Choroid plexus epithelial cell (primary cell): ENCODE data around the gene B4GALT1.

Source experiments
- DNase-seq: peaks from one replicate; pipeline ENCODE4 v3.0.0-alpha.2; 2010; ENCODE audit warnings: low read depth
- H3K4me3 ChIP-seq: 2 replicates; pipeline ENCODE4 v1.5.1; 2011; ENCODE audit warnings: low read depth, mild to moderate bottlenecking, control low read depth, low read length, moderate library complexity
- CTCF ChIP-seq: conservative IDR thresholded peaks from 2 replicates; pipeline ENCODE4 v1.5.1; 2011; ENCODE audit warnings: low read depth, mild to moderate bottlenecking, control low read depth, inconsistent platforms, low read length, moderate library complexity

The B4GALT1 gene

DNA sequence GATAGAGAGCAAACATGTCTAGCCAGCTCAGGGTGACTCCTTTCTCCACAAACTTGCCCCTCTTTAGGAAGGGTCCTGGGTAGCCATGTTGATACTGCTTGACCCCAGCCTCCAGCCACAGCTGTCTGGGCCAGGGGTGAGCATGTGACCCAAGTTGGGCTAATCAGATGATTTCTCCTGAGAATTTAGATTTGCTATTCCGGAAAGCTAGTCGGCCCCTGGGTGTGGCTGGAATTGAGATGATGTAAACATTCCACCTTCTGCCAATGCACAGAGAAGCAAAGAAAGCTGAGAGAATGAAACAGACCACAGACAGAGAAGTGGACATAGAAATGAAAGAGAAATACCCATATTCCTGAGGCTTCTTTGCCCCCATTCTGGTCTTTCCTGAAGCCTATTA is 17.8 kb upstream of the B4GALT1 start:
- DNase-seq: peak; percentile 45
- no peak overlapping the region for H3K4me3 ChIP-seq
- TF ChIP-seq CTCF: no peak

DNA sequence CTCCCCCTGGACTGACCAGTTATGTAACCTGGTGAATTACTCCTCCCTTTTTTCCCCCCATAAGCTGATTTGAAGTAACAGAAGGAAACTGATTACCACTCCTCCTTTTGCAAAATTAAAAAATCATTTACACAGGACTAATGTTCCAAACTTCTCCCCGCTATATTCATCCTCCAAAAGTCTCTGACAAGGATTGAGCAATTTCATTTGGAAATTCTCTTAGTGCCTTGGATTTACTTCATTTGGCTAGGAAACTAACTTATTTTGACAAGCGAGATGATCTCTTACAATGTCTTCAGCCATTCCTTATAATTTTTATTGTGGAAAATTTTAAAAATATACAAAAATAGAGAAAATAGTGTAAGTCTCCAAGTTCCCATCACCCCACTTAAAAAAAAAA is 15.4 kb upstream of the B4GALT1 start:
- no peak for TF ChIP-seq CTCF
- H3K4me3 ChIP-seq: no peak overlapping the region
- DNase-seq: no peak

- no peak overlapping the region for H3K4me3 ChIP-seq
- no peak for TF ChIP-seq CTCF
- DNase-seq: peak; percentile 42
Observed at GRCh38 chr9:33180526-33181184, 13.5 kb upstream of the B4GALT1 start.

DNA sequence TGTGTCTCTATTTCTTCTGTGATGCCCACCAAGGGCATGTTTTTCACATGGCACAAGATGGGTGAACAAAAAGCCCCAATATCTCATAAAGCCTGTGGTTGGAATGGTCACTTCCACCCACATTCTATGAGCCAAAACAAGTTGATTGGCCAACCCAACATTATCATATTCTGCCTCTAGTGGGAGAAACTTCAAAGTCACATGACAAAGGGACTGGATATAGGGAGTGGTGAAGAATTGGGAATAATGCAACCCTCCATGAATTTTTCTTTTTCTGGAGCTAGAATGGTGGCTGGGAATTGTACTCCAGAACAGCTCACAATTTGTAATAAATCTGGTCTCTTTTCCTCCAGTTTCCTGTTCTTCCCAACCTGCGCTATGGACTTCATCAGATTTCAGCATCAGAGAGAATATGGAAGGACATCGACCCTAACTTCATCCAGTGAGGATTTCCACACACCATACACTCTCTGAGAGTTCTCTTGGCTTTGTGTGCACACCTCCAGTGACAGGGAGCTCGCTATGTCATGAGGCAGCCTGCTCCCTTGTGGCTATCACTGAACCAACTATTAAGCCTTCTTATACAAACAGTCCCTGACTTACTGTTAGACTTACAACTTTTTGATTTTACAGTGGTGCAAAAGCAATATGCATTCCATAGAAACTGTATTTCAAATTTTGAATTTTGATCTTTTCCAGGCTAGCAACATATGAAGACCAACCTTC is 12.0 kb upstream of the B4GALT1 start:
- no peak for DNase-seq
- no peak overlapping the region for H3K4me3 ChIP-seq
- peak; percentile 9 for TF ChIP-seq CTCF

- no peak overlapping the region for H3K4me3 ChIP-seq
- TF ChIP-seq CTCF: no peak
- DNase-seq: no peak
Observed at GRCh38 chr9:33177639-33178038, 10.5 kb upstream of the B4GALT1 start.

GRCh38 chr9:33177086-33177485 is 9.9 kb upstream of the B4GALT1 start:
- DNase-seq: no peak
- TF ChIP-seq CTCF: no peak
- H3K4me3 ChIP-seq: no peak overlapping the region

GRCh38 chr9:33175649-33176325 is 8.7 kb upstream of the B4GALT1 start:
- no peak overlapping the region for H3K4me3 ChIP-seq
- DNase-seq: no peak
- TF ChIP-seq CTCF: no peak
